Activated CD4-positive, alpha-beta T cell treated with anti-CD3 and anti-CD28 coated beads, Interleukin-2, amount 10 ng/mL, durations not matched to agents 7 days and 5 days (primary cell): ENCODE measurements around the gene PARD6A. TPM values are rescaled to one million over a fixed set of nuclear protein-coding genes. Genes with fewer than 3 reads are reported as not detected.

ENCODE experiments used
- CTCF ChIA-PET: fragments of 350-600 bp; sonication (Branson Sonifier 250); formaldehyde crosslinking; loops from one replicate; lab custom pipeline; 2021; ENCODE audit warnings: antibody characterized with exemption; lab: Charles Lee
- POLR2A ChIA-PET: fragments of 350-600 bp; sonication (Branson Sonifier 250); formaldehyde crosslinking; loops from one replicate; lab custom pipeline; 2021; ENCODE audit warnings: antibody characterized with exemption; lab: Charles Lee
- DNase-seq: peaks from one replicate; pipeline ENCODE4 v3.0.0-alpha.2; 2020
- H3K27ac Mint-ChIP-seq: one replicate; pipeline ENCODE4 v1.8.0; 2021; ENCODE audit warnings: mild to moderate bottlenecking, moderate library complexity, mixed read lengths
- H3K27me3 Mint-ChIP-seq: one replicate; pipeline ENCODE4 v1.8.0; 2021; ENCODE audit warnings: mixed read lengths
- H3K36me3 Mint-ChIP-seq: one replicate; pipeline ENCODE4 v1.8.0; 2021; ENCODE audit warnings: low read depth, mixed read lengths
- H3K4me1 Mint-ChIP-seq: one replicate; pipeline ENCODE4 v1.8.0; 2021; ENCODE audit warnings: mixed read lengths
- H3K4me3 Mint-ChIP-seq: one replicate; pipeline ENCODE4 v1.8.0; 2021; ENCODE audit warnings: mild to moderate bottlenecking, moderate library complexity, mixed read lengths
- H3K9me3 Mint-ChIP-seq: one replicate; pipeline ENCODE4 v1.8.0; 2021; ENCODE audit warnings: mixed read lengths
- total RNA-seq, 2 experiments: library from RNA; stranded (reverse); gene quantifications; one replicate each; pipeline ENCODE4 v1.2.3, GENCODE V29; 2021

The PARD6A gene
- total RNA-seq, 2 experiments from 2014 or later, result 11.6 to 13.0 TPM

DNA sequence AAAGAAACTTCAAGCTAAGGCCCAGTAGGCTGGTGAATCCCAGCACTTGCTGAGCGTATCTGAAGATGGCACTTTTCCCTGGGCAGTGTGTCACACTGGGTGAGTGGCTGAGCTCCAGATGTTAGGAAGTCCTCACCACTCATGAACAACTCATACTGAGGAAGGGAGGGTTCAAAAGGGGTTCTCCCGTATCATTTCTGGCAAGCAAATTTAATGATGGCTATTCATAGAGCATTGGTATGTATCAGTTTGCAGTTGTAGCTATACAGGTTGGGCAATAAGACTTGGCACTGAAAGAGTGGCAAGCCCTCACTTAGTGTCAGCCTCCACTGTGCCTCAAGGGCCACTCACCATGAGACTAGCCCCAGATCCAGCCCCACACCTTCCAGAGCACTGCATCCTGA is 47.6 kb downstream of the PARD6A start:
- H3K36me3 Mint-ChIP-seq, result peaks cover 3% of the 10 kb centered on the region
- POLR2A ChIA-PET, result interaction anchor here (0.5 kb wide), 1 partner anchor 185 kb away, joined by 3 read pairs; no protein-coding TSS in a partner anchor
- peaks cover 6% of the 10 kb centered on the region for H3K9me3 Mint-ChIP-seq
- H3K27me3 Mint-ChIP-seq, result no peaks in the 10 kb centered on the region
- peaks cover 20% of the 10 kb centered on the region for H3K4me1 Mint-ChIP-seq
- H3K4me3 Mint-ChIP-seq, result no peak overlapping the region
- H3K27ac Mint-ChIP-seq, result no peak overlapping the region
- CTCF ChIA-PET, result interaction anchor here (0.6 to 1.4 kb wide), 4 partner anchors 11 to 428 kb away, joined by 3 to 6 read pairs (median 3); partner anchors contain the start of gene GFOD2
- DNase-seq, result no peak

DNA sequence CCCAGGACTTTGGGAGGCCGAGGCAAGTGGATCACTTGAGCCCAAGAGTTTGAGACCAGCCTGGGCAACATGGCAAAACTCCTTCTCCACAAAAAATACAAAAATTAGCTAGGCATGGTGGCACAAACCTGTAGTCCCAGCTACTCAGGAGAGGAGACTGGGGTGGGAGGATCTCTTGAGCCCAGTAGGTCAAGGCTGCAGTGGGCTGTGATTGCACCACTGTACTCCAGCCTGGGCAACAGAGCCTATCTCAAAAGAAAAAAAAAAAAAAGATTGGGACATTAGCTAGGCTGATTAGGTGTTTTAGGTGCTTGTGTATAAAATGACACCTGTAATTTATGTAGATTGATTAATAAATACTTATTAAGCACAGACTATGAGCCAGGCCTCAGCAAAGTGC is 48.3 kb downstream of the PARD6A start:
- Mint-ChIP-seq H3K27ac (no peak overlapping the region), H3K9me3 (no peaks in the 10 kb centered on the region), H3K27me3 (no peaks in the 10 kb centered on the region), H3K4me1 (peaks cover 17% of the 10 kb centered on the region), H3K4me3 (no peak overlapping the region), H3K36me3 (no peaks in the 10 kb centered on the region)
- ChIA-PET CTCF (interaction anchor here (1.4 kb wide), 1 partner anchor 108 kb away, joined by 6 read pairs; no protein-coding TSS in a partner anchor), POLR2A (interaction anchor here (0.5 kb wide), 1 partner anchor 184 kb away, joined by 3 read pairs; no protein-coding TSS in a partner anchor)
- DNase-seq, result no peak

DNA sequence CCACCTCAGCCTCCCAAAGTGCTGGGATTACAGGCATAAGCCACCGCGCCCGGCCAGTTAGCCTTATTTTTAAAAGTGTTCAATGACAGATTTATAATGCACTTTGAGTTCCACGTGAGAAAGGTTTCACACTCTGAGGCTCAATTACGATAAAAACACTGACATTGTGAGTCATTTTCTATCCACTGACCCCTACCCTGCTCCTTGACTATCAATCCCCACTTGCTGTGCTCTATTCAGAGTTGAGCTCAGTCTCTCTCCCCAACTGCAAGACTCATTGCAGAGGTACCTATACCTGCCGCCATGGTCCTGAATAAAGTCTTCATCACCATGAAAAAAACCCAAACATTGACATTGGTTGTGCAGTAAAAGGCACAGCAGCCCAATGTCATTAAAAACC is 49.8 kb downstream of the PARD6A start:
- no peak for DNase-seq
- no peak overlapping the region for H3K4me3 Mint-ChIP-seq
- H3K9me3 Mint-ChIP-seq, result no peaks in the 10 kb centered on the region
- peaks cover 8% of the 10 kb centered on the region for H3K4me1 Mint-ChIP-seq
- ChIA-PET CTCF (interaction anchor here (0.9 to 1.0 kb wide), 2 partner anchors 51 to 189 kb away, joined by 3 to 4 read pairs; no protein-coding TSS in a partner anchor), POLR2A (no interaction called here)
- no peaks in the 10 kb centered on the region for H3K27me3 Mint-ChIP-seq
- no peak overlapping the region for H3K27ac Mint-ChIP-seq
- no peaks in the 10 kb centered on the region for H3K36me3 Mint-ChIP-seq

Other genes starting within 250 kb of the PARD6A start
- gene ZDHHC1, start 244.5 kb upstream of the PARD6A start, total RNA-seq, result under 1 TPM; 0.22 to 0.29 TPM
- not detected for gene HSD11B2, start 229.8 kb upstream of the PARD6A start, total RNA-seq
- 10 to 100 TPM; 52.1 to 60.3 TPM for gene ATP6V0D1, start 179.8 kb upstream of the PARD6A start, total RNA-seq
- gene AGRP, start 177.4 kb upstream of the PARD6A start, total RNA-seq, result not detected
- gene RIPOR1, start 132.1 kb upstream of the PARD6A start, total RNA-seq, result 10 to 100 TPM; 12.8 to 15.8 TPM
- gene CTCF, start 98.4 kb upstream of the PARD6A start, total RNA-seq, result 10 to 100 TPM; 87.1 to 98.5 TPM
- gene CARMIL2, start 15.8 kb upstream of the PARD6A start, total RNA-seq, result 100 to 1,000 TPM; 203 to 226 TPM
- gene ACD, start 700 bp upstream of the PARD6A start, total RNA-seq, result 10 to 100 TPM; 38.0 to 41.8 TPM
- 1 to 10 TPM; 8.0 to 8.2 TPM for gene ENKD1, start 5.8 kb downstream of the PARD6A start, total RNA-seq
- 1 to 10 TPM; 3.8 to 4.8 TPM for gene C16orf86, start 5.9 kb downstream of the PARD6A start, total RNA-seq
- 10 to 100 TPM; 11.2 to 11.9 TPM for gene GFOD2, start 58.4 kb downstream of the PARD6A start, total RNA-seq
- 10 to 100 TPM; 28.2 to 30.4 TPM for gene RANBP10, start 145.6 kb downstream of the PARD6A start, total RNA-seq
- gene TSNAXIP1, start 145.9 kb downstream of the PARD6A start, total RNA-seq, result under 1 TPM; 0.27 to 0.33 TPM
- 10 to 100 TPM; 37.5 to 41.7 TPM for gene THAP11, start 181.4 kb downstream of the PARD6A start, total RNA-seq
- gene NUTF2, start 186.0 kb downstream of the PARD6A start, total RNA-seq, result 100 to 1,000 TPM; 112 to 140 TPM
- 10 to 100 TPM; 62.1 to 64.0 TPM for gene CENPT, start 186.7 kb downstream of the PARD6A start, total RNA-seq
- 100 to 1,000 TPM; 114 to 128 TPM for gene EDC4, start 212.1 kb downstream of the PARD6A start, total RNA-seq
- gene NRN1L, start 223.9 kb downstream of the PARD6A start, total RNA-seq, result 1 to 10 TPM; 1.5 to 2.5 TPM
- gene PSKH1, start 232.3 kb downstream of the PARD6A start, total RNA-seq, result 10 to 100 TPM; 21.3 to 21.5 TPM